GM18867 (cell line): ENCODE data around the gene RAX2.
"Not testable (repeated sequence)": the region's sequence is repeated elsewhere in the genome, so short reads cannot be mapped to it uniquely, and the experiment has no call there.

Experiments used
- ATAC-seq: cut with Tn5 transposase; IDR thresholded peaks from one replicate; pipeline ENCODE4 v1.9.1; 2021; ENCODE audit warnings: mild to moderate bottlenecking, moderate library complexity; ENCODE audit not compliant: unreplicated experiment

The RAX2 gene

GRCh38 chr19:3762130-3762473 lies 9.9 kb downstream of the RAX2 start:
- no peak for ATAC-seq

GRCh38 chr19:3761382-3762129 lies 10.5 kb downstream of the RAX2 start, which contains the start of gene APBA3:
Gene APBA3, minus strand, starts transcription at chr19:3761692. Its CDS starts 1,428 bp downstream, at chr19:3760264.
- ATAC-seq = peak; percentile 59

GRCh38 chr19:3760871-3761361 lies 11.1 kb downstream of the RAX2 start:
- ATAC-seq = no peak

- ATAC-seq = no peak
These were observed 12.4 kb downstream of the RAX2 start for GRCh38 chr19:3759482-3760254.

GRCh38 chr19:3758297-3758696 lies 13.7 kb downstream of the RAX2 start:
- ATAC-seq = not testable (repeated sequence)

- ATAC-seq = not testable (repeated sequence)
These were observed 14.3 kb downstream of the RAX2 start for GRCh38 chr19:3757705-3758104.

- ATAC-seq = no peak
These were observed 18.2 kb downstream of the RAX2 start for GRCh38 chr19:3753631-3754410.

GRCh38 chr19:3752492-3752891 lies 19.5 kb downstream of the RAX2 start:
- ATAC-seq = no peak

GRCh38 chr19:3751236-3751635 lies 20.8 kb downstream of the RAX2 start:
- no peak for ATAC-seq

- no peak for ATAC-seq
These were observed 21.8 kb downstream of the RAX2 start for GRCh38 chr19:3750211-3750610.

GRCh38 chr19:3748965-3749364 lies 23.1 kb downstream of the RAX2 start:
- no peak for ATAC-seq

GRCh38 chr19:3746371-3747056 lies 25.5 kb downstream of the RAX2 start:
- ATAC-seq = no peak

- no peak for ATAC-seq
These were observed 26.5 kb downstream of the RAX2 start for GRCh38 chr19:3745363-3746045.

GRCh38 chr19:3743486-3743885 lies 28.5 kb downstream of the RAX2 start:
- no peak for ATAC-seq

GRCh38 chr19:3740431-3740830 lies 31.6 kb downstream of the RAX2 start:
- no peak for ATAC-seq

- ATAC-seq = no peak
These were observed 33.4 kb downstream of the RAX2 start for GRCh38 chr19:3738477-3739220.

- no peak for ATAC-seq
These were observed 34.4 kb downstream of the RAX2 start for GRCh38 chr19:3737487-3738205.

GRCh38 chr19:3736106-3736724 lies 35.8 kb downstream of the RAX2 start:
- ATAC-seq = no peak

- ATAC-seq = no peak
These were observed 37.8 kb downstream of the RAX2 start for GRCh38 chr19:3734310-3734600.
